Stimulated activated CD4-positive, alpha-beta T cell treated with anti-CD3 and anti-CD28 coated beads, Interleukin-4, amount 100 ng/mL, for 1 hour (primary cell): ENCODE data around the gene MYO15A.

Experiments used
- DNase-seq: peaks from one replicate; pipeline ENCODE4 v3.0.0-alpha.2; 2020

Gene MYO15A

GRCh38 chr17:18132711-18133110 is 24.2 kb downstream of the MYO15A start:
- DNase-seq = no peak

- no peak for DNase-seq
These were observed 27.8 kb downstream of the MYO15A start for GRCh38 chr17:18136357-18136756.

GRCh38 chr17:18138065-18138749 is 29.7 kb downstream of the MYO15A start:
- no peak for DNase-seq

GRCh38 chr17:18139092-18139491 is 30.5 kb downstream of the MYO15A start:
- DNase-seq = no peak

GRCh38 chr17:18139498-18139897 is 30.9 kb downstream of the MYO15A start:
- DNase-seq = no peak

- no peak for DNase-seq
These were observed 31.4 kb downstream of the MYO15A start for GRCh38 chr17:18139949-18140348.

GRCh38 chr17:18140648-18141047 is 32.1 kb downstream of the MYO15A start:
- no peak for DNase-seq

- no peak for DNase-seq
These were observed 32.8 kb downstream of the MYO15A start for GRCh38 chr17:18141210-18141803.

GRCh38 chr17:18142417-18142816 is 33.9 kb downstream of the MYO15A start:
- DNase-seq = no peak

GRCh38 chr17:18143044-18143936 is 34.7 kb downstream of the MYO15A start:
- no peak for DNase-seq

GRCh38 chr17:18144261-18144660 is 35.7 kb downstream of the MYO15A start:
- DNase-seq = no peak

GRCh38 chr17:18144855-18145254 is 36.3 kb downstream of the MYO15A start:
- DNase-seq = no peak

- DNase-seq = no peak
These were observed 37.3 kb downstream of the MYO15A start for GRCh38 chr17:18145811-18146210.

- DNase-seq = no peak
These were observed 37.7 kb downstream of the MYO15A start for GRCh38 chr17:18146259-18146658.

- no peak for DNase-seq
These were observed 38.4 kb downstream of the MYO15A start for GRCh38 chr17:18146980-18147379.

- DNase-seq = no peak
These were observed 40.0 kb downstream of the MYO15A start for GRCh38 chr17:18148586-18148985.

- no peak for DNase-seq
These were observed 42.7 kb downstream of the MYO15A start for GRCh38 chr17:18151290-18151689.

- DNase-seq = no peak
These were observed 46.6 kb downstream of the MYO15A start for GRCh38 chr17:18155179-18155578.

- DNase-seq = no peak
These were observed 47.8 kb downstream of the MYO15A start for GRCh38 chr17:18156171-18156975.

GRCh38 chr17:18156976-18157280 is 48.4 kb downstream of the MYO15A start:
- no peak for DNase-seq

GRCh38 chr17:18157354-18157985 is 48.9 kb downstream of the MYO15A start:
- DNase-seq = no peak

GRCh38 chr17:18158022-18158600 is 49.6 kb downstream of the MYO15A start:
- DNase-seq = peak; percentile 94
